RWPE2 (cell line): ENCODE measurements around the gene B3GAT2.

ENCODE experiments used
- ATAC-seq: fragments of 200-7000 bp; cut with Tn5 transposase; 3 replicates; pipeline ENCODE4 v1.9.1; 2021; ENCODE audit warnings: low read depth
- DNase-seq: peaks from one replicate; pipeline ENCODE4 v3.0.0-alpha.2; 2020; ENCODE audit warnings: low spot score
- H3K27ac ChIP-seq: fragments of 450-650 bp; 2 replicates; pipeline ENCODE4 v1.5.1; 2017; ENCODE audit warnings: mild to moderate bottlenecking; ENCODE audit not compliant: poor library complexity, severe bottlenecking
- H3K27me3 ChIP-seq: fragments of 250-450 bp; sonication (Bioruptor Pico); 2 replicates; pipeline ENCODE4 v1.5.1; 2021; ENCODE audit warnings: mild to moderate bottlenecking, moderate library complexity; ENCODE audit not compliant: insufficient read depth, poor library complexity, severe bottlenecking
- H3K36me3 ChIP-seq: fragments of 250-450 bp; sonication (Bioruptor Pico); 2 replicates; pipeline ENCODE4 v1.5.1; 2020; ENCODE audit warnings: low read depth, mild to moderate bottlenecking, moderate library complexity
- H3K4me1 ChIP-seq: fragments of 250-450 bp; sonication (Bioruptor Pico); 2 replicates; pipeline ENCODE4 v1.5.1; 2021; ENCODE audit warnings: mild to moderate bottlenecking, moderate library complexity; ENCODE audit not compliant: insufficient read depth, poor library complexity, severe bottlenecking
- H3K4me3 ChIP-seq: fragments of 250-450 bp; sonication (Bioruptor Pico); 2 replicates; pipeline ENCODE4 v1.5.1; 2021; ENCODE audit warnings: mild to moderate bottlenecking, moderate library complexity; ENCODE audit not compliant: severe bottlenecking
- H3K9me3 ChIP-seq: fragments of 250-450 bp; sonication (Bioruptor Pico); 2 replicates; pipeline ENCODE4 v1.5.1; 2021; ENCODE audit warnings: mild to moderate bottlenecking, moderate library complexity; ENCODE audit not compliant: severe bottlenecking
- CTCF ChIP-seq: fragments of 450-650 bp; IDR thresholded peaks from one replicate; pipeline ENCODE4 v1.5.1; 2017; ENCODE audit warnings: mild to moderate bottlenecking, moderate library complexity; ENCODE audit not compliant: poor library complexity, severe bottlenecking

The B3GAT2 gene

DNA sequence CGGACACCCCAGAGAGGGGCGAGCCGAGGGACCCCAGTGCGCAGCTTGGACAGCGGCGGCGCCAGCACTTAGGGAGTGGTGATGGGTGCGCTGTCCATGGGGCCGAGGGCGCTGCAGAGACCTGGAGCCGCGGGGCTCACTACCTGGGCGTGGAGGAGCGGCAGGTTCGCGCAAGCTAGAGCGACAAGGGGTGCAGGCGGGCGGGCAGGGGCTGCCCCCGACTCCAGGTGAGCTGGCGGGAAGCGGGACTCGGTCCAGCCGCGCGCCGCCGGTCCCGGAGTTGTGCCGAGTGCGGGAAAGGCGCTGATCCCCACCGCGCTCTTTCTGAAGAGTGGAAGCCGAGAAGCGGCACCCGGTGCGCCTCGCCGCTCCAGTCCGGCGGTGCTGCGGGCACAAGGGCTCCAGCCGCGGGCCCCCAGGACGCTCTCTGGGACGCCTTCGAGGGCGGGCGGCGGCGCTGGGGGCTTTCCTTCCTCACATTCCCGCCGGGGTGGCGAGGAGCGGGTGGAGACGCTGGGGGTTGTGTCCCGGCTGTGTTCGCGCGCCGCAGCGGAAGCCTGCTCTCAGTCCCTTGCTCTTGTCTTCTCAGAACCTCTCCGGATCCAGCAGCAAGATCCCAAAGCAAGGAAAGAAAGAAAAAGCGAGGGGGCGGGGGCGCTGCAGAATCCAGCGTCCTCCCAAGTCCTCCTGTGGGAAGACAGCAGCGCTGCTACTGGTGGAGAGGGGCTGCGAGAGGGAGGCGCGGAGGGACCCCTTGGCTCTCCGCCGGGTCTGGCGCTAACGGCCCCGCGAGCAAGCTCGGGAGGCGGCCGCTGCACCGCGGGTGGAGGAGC is at the start of gene B3GAT2:
Gene B3GAT2 (minus strand): TSS at position 610 of the 833 bp plus-strand sequence. CDS start 631 bp downstream, outside the sequence.
- no peaks in the 10 kb centered on the region for H3K4me1 ChIP-seq
- ATAC-seq (peak; percentile 39), DNase-seq (no peak)
- H3K27me3 ChIP-seq, result peaks cover 70% of the 10 kb centered on the region
- H3K27ac ChIP-seq, result no peak within 1 kb of the TSS
- no peaks in the 10 kb centered on the region for H3K36me3 ChIP-seq
- H3K4me3 ChIP-seq, result peak within 1 kb of the TSS; percentile 23
- TF ChIP-seq CTCF, result no peak
- H3K9me3 ChIP-seq, result no peaks in the 10 kb centered on the region

GRCh38 chr6:70998148-70998547 is 41.3 kb upstream of the B3GAT2 start:
- no peak for TF ChIP-seq CTCF
- Histone ChIP-seq H3K27me3 (no peaks in the 10 kb centered on the region), H3K4me1 (no peaks in the 10 kb centered on the region), H3K9me3 (no peaks in the 10 kb centered on the region), H3K27ac (no peak overlapping the region), H3K36me3 (no peaks in the 10 kb centered on the region), H3K4me3 (no peak overlapping the region)
- ATAC-seq (no peak), DNase-seq (no peak)

DNA sequence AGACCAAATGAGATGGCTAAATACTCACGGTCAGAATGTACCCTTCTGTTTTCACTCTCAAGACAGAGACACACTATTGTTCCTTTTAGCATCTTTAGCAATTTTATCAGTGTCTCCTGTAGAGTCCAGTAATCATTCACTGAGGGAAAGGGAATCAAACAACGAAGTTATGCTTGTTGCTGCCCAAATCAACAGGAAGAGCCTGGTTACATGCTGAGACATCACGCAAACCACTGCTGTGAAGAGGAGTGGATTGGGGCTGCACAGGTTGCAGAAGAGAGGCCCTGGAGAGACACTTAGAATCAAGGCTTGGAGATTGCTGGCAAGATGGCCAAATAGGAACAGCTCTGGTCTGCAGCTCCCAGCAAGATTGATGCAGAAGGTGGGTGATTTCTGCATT is 40.5 kb upstream of the B3GAT2 start:
- no peaks in the 10 kb centered on the region for H3K27me3 ChIP-seq
- no peak overlapping the region for H3K4me3 ChIP-seq
- H3K9me3 ChIP-seq, result no peaks in the 10 kb centered on the region
- H3K4me1 ChIP-seq, result no peaks in the 10 kb centered on the region
- H3K36me3 ChIP-seq, result no peaks in the 10 kb centered on the region
- ATAC-seq, result no peak
- H3K27ac ChIP-seq, result no peak overlapping the region
- no peak for TF ChIP-seq CTCF
- no peak for DNase-seq

DNA sequence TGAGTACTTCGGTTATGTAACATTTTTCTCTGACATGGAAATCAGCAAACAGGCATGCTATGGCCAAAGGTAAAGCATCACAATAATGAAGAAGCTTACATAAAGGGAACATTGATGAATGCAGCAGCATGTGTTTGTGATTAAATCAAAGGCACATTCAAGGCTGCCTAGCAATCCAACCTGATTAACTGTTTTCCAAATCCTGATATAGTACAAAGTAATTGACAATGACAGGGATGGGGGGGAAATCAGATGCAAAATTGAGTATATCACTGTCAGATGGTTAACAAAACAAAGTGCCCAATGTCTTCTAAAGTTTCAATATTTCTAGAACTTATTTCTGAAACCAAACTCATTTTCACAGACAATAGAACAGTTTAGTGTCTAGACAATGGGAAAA is 39.2 kb upstream of the B3GAT2 start:
- Histone ChIP-seq H3K9me3 (no peaks in the 10 kb centered on the region), H3K27ac (no peak overlapping the region), H3K4me1 (no peaks in the 10 kb centered on the region), H3K36me3 (no peaks in the 10 kb centered on the region), H3K27me3 (no peaks in the 10 kb centered on the region), H3K4me3 (no peak overlapping the region)
- no peak for TF ChIP-seq CTCF
- no peak for DNase-seq
- no peak for ATAC-seq

DNA sequence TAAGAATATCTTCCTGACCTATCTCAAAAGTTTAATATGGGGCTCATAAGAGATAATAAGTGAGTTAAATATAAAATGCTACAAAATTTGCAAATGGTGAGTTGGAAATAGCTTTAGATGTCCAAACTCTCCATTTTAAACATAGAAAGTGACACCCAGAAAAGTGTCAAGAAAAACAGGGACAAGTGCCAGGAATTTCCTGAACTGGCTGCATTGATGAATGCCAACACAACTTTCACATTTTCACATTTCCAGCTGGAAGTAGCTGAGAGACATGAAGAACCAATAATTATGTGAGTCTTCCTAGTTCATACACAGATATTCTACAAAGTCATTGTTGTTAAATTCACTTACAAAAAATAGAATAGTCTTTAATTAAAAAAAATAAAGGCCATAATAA is 38.6 kb upstream of the B3GAT2 start:
- ATAC-seq (no peak), DNase-seq (no peak)
- H3K36me3 ChIP-seq, result no peaks in the 10 kb centered on the region
- TF ChIP-seq CTCF, result no peak
- H3K27ac ChIP-seq, result no peak overlapping the region
- no peaks in the 10 kb centered on the region for H3K9me3 ChIP-seq
- no peaks in the 10 kb centered on the region for H3K4me1 ChIP-seq
- no peak overlapping the region for H3K4me3 ChIP-seq
- no peaks in the 10 kb centered on the region for H3K27me3 ChIP-seq
